GM19438 (cell line): ENCODE measurements around the gene MGAT5.

Experiments used
- ATAC-seq: cut with Tn5 transposase; IDR thresholded peaks from one replicate; pipeline ENCODE4 v1.9.1; 2021; ENCODE audit warnings: low read depth; ENCODE audit not compliant: unreplicated experiment

MGAT5 gene

DNA sequence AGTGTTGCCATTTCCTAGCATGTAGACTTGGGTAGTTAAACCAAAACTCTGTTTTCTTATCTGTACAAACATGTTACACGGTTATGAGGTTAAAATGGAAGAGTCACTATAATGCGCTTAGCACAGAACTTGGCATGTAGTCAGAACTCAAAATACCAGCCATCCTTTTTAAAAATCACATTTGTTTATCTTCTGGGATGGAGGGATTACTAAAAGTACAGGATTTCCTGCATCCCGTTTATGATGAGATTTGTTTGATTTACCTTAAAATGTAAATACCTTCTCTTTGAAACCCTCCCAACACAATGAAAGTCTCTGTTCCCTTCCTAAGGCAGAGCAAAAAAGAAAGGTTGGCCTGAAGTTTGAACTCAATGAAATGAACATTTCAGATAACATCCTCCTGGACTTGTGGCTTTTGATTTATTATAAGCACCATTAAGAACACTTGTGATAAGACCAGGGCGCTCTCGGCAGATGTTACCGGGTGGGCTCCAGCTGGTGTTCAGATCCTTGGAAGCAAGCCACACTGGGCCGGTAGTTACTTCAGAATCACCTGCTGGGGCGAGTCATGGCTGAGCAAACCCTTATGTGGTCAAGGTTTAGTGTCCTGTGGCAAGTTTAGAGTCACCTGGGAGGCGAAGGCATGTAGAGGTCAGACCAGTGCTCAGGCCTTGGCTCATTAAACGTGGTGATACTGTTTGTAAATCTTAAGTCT lies 105.7 kb downstream of the MGAT5 start:
- no peak for ATAC-seq

DNA sequence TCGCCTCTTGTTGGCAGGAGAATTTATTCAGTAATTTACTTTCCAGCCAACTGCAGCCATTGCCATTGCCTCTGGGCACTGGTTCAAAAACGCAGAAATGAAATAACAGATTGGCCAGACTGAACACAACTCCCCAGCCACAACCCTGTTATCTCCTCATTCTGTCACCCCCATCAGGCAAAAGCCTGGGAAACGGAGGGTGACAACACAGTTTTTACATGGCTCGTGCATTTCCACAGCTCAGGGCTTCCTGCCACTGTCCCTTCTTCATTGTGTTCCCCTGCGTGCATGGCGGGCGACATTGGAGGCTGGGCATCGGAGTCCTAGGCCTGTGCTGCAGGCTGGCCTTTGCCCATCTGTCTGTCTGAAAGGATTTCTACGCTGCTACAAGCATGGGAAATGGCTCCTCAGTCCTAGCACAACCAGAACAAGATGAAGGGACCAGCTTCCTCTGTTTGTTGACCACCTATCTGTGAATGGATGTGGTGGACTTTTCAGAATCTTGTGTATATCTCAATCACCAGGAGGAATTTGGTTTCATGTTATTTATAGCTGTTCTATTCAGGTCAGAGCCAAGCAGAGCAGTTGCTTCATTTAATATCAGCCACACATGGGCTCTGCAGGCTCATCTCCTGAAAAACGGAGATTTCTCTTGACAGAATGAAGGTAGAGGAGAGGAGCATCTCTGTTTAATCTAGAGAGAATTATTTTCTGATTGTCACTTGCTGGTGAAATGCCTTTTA lies 107.0 kb downstream of the MGAT5 start:
- ATAC-seq = no peak

DNA sequence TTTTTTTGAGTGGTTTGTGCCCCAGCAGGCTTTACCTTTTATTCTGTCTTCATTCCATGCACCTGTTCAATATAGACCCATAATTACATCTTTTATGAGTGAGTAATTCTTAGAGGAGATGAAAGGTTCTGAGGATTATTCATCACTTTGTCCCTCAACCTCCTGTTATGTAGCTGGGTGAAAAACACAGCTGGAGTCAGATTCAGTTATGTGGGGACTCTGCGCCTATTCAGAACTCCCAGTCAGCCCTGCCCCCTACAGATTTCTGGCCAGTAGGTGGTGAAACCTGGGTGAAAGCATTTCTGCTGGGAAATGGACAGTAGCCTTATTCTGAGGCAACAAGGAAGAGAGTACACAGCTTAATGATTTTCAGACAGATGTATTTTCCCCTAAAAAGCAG lies 107.8 kb downstream of the MGAT5 start:
- no peak for ATAC-seq

DNA sequence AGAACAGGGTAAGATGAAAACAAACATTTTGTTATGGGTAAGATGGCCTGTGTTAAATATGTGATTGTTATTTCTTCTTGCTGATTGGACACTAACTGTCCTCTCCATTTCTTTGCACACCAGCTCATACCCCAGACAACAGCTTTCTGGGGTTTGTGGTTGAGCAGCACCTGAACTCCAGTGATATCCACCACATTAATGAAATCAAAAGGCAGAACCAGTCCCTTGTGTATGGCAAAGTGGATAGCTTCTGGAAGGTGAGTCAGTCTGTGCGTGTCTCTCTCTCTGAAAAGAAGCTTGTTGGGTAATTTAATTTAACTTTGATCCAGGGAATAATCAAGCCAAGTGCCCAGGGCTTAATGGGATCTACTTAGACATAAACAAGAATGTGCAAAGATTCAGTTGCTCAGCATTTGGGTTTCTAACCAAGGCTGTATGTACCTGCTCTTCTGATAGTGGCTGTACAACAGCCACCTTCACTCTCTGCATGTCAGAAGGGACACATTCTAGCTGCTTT lies 108.3 kb downstream of the MGAT5 start:
- ATAC-seq = no peak

DNA sequence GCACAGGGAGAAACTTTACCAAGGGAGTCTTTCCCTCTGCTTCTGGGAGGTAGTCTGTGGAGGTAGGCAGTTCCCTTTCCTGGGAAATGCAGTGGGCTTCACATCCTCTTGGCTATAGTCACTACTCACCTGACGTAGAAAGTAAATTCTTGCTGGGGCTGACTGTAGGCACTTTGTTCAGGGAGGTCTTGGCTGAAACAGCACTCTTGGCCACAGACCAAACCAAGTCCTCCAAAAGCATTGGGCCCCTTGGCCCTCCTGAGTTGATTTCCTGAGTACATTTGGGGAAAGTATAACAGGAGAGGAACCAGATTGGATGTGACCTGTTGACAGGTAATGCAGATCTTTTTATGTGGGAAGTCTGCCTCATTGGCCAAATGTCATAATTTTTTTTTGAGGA lies 108.9 kb downstream of the MGAT5 start:
- no peak for ATAC-seq

DNA sequence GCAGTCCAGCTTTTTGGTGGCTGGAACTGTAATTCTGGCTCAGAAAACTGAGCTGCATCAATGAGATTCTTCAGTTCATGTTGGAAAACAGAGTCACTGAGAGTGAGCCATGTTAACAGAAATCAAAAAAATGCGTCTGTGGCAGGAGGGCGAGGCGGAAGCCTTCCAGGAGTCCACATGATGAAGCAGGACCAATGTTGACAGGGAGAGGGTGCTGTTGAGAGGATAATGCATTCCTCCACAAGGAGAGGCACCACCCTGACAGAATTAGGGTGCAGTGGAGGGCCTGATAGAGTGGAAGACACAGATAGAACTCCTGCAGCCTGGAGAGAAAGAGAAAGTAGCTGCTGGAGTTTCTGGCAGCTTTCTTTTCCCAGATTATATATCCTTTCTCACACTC lies 111.5 kb downstream of the MGAT5 start:
- ATAC-seq = no peak

DNA sequence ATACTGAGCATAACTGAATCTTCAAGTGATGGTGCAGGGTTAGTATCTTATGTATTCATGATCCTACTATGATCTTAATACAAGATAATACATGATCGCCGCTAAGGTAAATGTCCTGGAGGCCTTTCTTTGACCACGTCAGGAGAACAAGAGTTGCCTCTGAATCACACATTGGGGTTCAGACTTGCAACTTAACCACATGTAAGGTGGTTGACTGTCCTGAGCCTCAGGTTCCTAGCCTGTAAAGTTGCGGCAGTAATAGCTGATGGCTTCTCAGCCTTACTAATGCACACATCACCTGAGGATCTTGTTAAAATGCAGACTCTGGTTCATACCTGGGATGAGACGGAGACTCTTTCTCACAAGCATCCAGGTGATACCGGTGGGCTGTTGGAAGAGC lies 112.5 kb downstream of the MGAT5 start:
- no peak for ATAC-seq

DNA sequence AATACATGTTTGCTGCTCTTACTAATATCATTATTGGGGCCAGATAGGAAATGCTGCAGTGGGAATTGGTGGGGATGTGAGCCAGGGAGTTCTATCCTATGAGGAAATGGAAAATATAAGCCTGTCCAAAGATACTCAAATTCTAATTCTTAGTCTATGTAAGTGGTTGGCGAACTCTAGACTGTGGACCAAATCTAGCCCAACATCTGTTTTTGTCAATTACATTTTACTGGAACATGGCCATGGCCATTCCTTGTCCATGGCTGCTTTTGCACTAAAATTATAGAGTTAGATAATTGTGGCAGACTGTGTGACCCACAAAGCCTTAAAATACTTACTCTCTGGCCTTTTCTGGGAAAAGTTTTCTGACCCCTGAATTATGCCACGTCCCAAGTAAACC lies 113.3 kb downstream of the MGAT5 start:
- ATAC-seq = no peak

DNA sequence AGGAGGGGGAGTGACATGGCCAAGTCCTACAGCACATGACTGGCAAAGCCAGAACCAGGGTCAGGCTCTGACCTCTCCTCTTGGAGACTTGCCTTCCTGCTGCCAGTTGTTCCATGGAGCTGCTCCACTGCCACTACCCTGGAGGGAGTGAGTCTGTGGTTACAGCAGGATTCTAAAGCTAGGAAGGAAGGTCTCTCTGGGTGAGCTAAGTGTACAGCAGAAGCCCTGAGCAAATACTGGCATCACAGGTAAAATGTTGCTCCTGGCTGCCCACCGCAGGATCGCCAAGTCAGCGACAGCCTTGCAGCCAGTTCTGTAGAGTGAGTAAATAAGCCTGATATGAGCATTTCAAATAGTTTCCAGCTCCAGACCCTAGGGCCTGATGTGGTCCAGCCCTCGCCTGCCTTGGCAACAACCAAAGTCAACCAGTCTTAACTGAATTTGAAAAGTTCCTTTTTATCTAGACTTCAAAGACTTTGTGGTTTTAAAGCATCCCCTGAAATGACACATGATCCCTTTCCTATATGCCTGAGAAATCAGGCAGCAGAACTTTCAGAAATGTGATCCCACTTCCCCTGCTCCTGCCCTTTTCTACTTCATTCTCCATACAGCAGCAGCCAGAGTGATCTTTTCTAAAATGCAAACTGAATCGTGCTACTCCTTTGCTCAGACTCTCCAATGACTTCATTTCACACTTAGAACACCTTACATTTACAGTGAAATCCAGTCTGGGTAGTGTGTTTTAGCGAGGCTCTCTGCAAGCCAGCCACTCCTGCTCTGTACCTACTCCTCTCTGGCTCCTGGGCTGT lies 114.3 kb downstream of the MGAT5 start:
- no peak for ATAC-seq

DNA sequence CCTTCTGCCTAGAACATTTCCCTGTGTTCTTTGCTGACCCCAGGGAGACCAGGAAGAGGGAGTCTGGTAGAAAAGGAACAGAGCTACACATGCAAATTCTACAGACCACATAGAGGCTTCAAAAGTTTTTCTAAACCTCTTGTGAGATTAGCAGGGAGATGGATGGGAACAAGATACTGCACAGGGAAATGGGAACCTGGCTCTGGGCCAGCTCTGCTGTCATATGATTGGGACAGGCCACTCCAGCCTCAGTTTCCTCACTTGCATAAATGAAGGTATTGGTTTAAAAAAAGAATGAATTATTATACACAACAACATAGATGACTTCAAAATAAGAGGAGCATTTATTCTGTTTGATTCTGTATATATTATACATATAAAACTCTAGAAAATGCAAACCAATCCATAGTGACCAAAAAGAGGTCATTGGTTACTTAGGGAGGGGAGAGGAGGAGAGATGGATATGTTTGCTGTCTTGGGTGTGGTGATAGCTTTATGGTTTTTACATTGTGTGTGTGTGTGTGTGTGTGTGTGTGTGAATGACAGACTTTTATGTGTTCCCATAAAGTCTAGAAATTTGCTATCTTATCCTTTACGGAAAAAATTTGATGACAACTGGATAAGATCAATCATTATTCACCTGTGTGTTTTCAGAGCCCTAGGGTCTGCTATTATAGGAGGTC lies 115.5 kb downstream of the MGAT5 start:
- no peak for ATAC-seq

DNA sequence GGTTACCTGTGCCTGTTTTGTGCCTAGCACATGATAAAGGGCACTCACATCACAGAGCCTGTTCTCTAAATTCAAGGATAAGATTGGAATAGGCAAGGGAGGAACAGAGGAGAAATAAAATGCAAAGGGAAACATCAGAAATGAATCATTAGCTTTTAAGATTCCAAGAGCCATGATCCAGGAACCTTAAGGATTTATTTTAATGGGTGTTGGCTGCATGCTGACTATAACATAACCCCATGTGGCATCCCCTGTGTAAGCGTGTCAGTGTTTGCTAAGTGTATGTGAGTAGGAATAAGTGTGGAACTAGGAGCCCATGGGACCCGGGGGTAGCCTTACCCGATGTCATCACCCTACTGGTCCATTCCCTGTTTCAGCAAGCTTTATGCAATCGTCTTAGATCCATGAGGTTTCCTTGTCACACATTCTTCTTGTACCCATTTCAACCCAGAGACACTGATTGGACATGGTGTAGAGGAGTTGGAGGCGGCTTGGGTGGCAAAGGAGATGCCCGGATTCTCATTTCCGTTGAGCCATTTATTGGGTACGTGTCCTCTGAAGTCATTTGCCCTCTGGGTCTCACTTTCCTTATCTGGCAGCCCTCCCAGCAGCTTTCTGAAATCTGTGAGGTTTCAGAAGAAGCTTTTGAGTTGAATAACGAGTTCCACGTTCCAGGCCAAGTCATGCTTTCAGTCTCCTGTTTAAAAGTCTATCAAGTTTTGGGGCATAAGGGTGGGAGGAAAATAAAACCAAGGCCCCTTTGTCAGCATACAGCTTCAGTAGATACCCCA lies 117.0 kb downstream of the MGAT5 start:
- no peak for ATAC-seq

DNA sequence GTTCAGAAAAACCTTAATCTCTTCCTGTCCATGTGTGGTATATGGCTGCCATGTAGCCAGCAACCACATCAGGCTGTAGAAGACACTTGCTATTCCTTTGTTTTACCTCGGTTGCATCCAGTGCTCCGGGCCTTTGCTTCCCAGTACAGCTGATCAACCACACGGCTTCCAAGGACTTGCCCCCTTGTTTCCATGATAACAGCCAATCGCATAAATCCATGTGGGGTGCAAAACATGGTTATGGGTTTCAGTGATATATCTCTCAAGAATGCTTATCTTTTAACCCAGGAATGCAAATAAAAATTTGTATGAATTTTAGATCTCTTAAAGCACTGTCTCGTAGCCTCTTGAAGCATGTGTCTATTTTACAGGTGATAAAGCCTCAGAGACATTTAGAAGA lies 118.3 kb downstream of the MGAT5 start:
- ATAC-seq = no peak

DNA sequence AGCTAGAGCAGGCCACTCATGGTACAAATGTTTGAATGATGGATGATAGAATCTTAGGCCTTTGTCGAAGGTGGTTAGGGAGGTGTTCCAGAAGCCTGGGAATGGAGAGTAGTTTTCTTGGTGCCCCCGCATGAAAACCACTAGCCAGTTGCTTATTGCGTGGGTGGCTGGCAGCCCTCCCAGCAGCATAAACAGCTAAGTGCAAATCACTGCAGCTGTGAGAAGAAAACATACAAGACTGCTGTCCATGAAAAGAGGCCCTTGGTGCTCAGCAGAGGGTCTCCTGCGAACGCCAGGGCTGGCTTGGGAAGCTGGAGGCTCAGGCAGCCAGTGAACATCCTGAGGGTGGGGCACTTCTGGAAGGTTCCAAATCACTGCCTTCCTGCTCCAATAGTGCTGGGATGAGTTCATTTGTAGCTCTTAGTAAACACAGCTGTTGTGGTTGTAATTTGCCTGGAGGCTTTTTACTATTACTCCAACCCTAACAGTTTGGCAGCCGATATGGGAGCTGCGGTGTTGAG lies 118.8 kb downstream of the MGAT5 start:
- ATAC-seq = no peak

DNA sequence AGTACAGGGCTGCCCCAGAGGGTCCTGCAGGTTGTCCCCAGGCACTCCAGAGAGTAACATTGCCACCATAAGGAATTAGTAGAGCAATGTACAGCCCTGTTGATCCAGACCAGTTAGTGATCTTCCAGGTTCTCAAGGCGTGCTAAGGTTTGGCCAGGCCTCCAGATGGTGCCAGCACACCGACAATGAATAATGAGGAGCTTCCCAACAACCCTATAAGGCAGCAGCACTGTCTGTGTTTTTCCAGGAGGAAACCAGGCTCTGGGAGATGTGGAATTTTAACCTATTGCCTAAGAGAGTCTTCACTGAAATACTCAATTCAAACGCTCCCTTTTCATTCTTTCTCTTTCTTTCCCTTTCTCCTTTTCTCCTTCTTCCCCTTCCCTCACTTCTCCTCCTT lies 122.1 kb downstream of the MGAT5 start:
- no peak for ATAC-seq

DNA sequence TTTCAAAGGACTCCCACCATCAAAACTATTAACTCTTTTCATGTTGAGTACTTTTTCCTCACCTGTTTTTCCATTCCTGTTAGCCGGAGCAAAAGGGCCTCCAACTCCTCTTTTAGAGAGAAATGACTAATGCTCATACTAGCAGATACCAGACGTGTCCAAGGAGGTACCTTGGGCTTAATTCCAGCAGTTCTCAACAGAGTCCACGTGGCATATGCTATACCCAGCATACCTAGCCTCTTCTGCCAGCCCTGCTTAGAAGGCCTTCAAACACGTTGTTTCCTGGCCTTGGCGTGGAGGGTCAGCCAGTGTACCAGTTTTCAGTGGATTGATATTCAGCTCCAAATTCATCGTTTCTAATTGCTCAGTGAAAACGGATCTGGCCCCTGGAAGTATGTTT lies 123.9 kb downstream of the MGAT5 start:
- ATAC-seq = no peak

DNA sequence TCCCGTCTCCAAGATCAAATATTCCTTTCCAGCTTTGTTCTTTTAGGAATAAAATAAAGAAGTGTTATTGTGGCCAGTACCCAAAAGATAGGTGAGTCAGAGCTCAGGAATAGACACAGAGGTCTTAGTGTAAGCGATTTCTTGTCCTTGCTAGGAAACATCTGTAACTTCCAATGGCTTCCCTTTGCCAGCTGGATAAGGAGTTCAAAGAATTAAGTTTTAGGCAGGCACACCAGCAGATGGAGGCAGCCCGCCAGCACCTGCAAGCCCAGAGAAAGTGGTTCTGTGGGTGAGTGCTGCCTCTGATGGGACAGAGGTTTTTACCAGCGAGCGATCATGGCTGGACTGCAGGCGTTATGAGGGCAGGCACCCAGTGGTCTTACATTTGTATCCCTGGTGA lies 125.4 kb downstream of the MGAT5 start:
- no peak for ATAC-seq

DNA sequence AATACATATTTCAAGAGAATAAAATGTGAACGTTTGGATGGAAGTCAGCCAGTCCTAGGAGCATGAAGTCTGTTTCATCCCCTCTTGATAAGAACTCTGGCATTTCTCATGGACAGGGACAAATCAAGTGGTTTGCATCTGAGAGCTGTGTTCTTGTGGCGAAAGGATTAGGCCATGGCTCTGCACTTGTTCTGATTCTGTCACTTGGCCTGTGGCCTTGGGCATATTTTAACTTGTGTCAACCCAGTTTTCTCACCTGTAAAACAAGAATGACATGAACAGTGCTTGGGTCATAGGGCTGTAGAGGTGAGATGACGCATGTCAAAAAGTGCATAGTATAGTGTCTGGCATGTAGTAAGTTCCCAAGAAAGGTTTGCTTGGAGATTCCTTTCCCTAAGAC lies 125.8 kb downstream of the MGAT5 start:
- ATAC-seq = no peak

DNA sequence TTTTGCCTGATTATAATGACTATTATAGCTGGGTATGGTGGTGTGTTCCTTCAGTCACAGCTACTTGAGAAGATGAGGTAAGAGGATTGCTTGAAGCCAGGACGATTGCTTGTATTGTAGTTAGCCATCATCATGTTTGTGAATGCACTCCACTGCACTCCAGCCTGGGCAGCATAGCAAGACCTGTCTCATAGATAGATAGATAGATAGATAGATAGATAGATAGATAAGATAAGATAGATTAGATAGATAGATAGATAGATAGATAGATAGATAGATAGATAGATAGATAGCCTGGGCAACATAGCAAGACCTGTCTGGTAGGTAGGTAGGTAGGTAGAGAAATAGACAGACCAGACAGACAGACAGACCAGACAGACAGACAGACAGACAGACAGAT lies 127.3 kb downstream of the MGAT5 start:
- no peak for ATAC-seq

DNA sequence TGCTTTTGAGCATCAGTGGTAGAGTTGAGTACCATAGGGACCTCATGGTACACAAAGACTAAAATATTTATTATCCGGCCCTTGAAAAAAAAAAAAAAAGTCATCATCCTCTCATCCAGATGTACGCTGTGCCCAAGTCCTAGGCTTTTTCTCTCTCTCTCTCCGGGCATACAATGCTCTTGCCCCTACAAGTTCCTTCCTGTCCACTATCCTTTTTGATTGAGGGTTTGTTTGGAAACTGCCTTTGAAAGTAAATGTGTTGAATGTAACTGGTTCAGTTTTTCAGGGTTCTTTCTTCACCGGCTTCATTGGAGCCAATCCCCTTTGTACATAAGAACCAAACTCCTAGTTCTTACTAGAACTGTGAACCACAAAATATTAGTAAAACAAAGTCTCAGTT lies 130.3 kb downstream of the MGAT5 start:
- no peak for ATAC-seq

DNA sequence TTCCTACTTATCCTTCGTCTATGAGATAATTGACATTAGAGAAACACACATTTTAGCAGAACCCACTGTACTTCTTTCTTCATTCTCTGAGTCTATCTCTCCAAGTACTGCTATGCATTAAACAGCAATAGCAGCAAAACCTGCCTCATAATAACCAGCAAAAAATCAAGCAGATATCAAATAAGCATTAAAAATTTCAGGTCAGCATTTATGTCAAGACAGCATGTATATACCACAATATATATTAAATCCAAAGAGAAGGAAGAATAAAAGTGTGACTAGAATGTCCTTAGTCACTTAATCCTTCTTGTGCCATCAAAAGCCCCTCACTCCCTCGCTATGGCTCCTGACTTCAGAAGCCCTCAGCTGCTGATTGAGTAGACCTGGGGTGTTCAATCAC lies 131.3 kb downstream of the MGAT5 start:
- ATAC-seq = no peak
